DOHH2 (cell line): ENCODE measurements around the gene ANKDD1A.

Source experiments
- EZH2phosphoT487 ChIP-seq: fragments of 200-600 bp; sonication (generic); IDR thresholded peaks from 2 replicates; pipeline ENCODE4 v1.6.1; 2017; ENCODE audit warnings: borderline replicate concordance, mild to moderate bottlenecking, antibody characterized with exemption, low read length, moderate library complexity, mixed read lengths
- TF ChIP-seq, protein P1 (sequence below): fragments of 200-600 bp; sonication (generic); IDR thresholded peaks from one replicate; pipeline ENCODE4 v1.5.1; 2014; ENCODE audit warnings: antibody characterized with exemption, mild to moderate bottlenecking, low read depth, low read length; ENCODE audit not compliant: poor library complexity, severe bottlenecking

GRCh38 chr15:64864068-64864467 is 47.6 kb upstream of the ANKDD1A start:
- TF ChIP-seq, protein P1, sequence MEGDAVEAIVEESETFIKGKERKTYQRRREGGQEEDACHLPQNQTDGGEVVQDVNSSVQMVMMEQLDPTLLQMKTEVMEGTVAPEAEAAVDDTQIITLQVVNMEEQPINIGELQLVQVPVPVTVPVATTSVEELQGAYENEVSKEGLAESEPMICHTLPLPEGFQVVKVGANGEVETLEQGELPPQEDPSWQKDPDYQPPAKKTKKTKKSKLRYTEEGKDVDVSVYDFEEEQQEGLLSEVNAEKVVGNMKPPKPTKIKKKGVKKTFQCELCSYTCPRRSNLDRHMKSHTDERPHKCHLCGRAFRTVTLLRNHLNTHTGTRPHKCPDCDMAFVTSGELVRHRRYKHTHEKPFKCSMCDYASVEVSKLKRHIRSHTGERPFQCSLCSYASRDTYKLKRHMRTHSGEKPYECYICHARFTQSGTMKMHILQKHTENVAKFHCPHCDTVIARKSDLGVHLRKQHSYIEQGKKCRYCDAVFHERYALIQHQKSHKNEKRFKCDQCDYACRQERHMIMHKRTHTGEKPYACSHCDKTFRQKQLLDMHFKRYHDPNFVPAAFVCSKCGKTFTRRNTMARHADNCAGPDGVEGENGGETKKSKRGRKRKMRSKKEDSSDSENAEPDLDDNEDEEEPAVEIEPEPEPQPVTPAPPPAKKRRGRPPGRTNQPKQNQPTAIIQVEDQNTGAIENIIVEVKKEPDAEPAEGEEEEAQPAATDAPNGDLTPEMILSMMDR = no peak
- TF ChIP-seq EZH2phosphoT487 = no peak
